ENCODE measurements around the gene GYPE.
"Not testable (repeated sequence)": the region's sequence is repeated elsewhere in the genome, so short reads cannot be mapped to it uniquely, and the experiment has no call there.

Gene GYPE

GRCh38 chr4:143905440-143905839, at the start of gene GYPE:
TSS of gene GYPE (minus strand) at chr4:143905559. CDS start at chr4:143905507, 52 bp downstream.
- DNase-seq, result peak; percentile 93

- DNase-seq, result not testable (repeated sequence)
Observed at GRCh38 chr4:143951458-143951972, 46.2 kb upstream of the GYPE start.

GRCh38 chr4:143950967-143951366, 45.6 kb upstream of the GYPE start:
- not testable (repeated sequence) for DNase-seq

GRCh38 chr4:143950185-143950584, 44.8 kb upstream of the GYPE start:
- DNase-seq, result not testable (repeated sequence)

GRCh38 chr4:143947493-143947892, 42.1 kb upstream of the GYPE start:
- DNase-seq, result peak; percentile 26

GRCh38 chr4:143940708-143941107, 35.3 kb upstream of the GYPE start:
- DNase-seq, result not testable (repeated sequence)

- no peak for DNase-seq
Observed at GRCh38 chr4:143939528-143939927, 34.2 kb upstream of the GYPE start.

- DNase-seq, result not testable (repeated sequence)
Observed at GRCh38 chr4:143938890-143939289, 33.5 kb upstream of the GYPE start.

- DNase-seq, result no peak
Observed at GRCh38 chr4:143921181-143921580, 15.8 kb upstream of the GYPE start.

GRCh38 chr4:143916485-143916884, 11.1 kb upstream of the GYPE start:
- DNase-seq, result not testable (repeated sequence)

GRCh38 chr4:143912478-143912877, 7.1 kb upstream of the GYPE start:
- peak; percentile 27 for DNase-seq

GRCh38 chr4:143911528-143912417, 6.4 kb upstream of the GYPE start:
- peak; percentile 43 for DNase-seq

- DNase-seq, result peak; percentile 18
Observed at GRCh38 chr4:143910906-143911305, 5.5 kb upstream of the GYPE start.

GRCh38 chr4:143907811-143908210, 2.5 kb upstream of the GYPE start:
- DNase-seq, result peak; percentile 75

- peak; percentile 54 for DNase-seq
Observed at GRCh38 chr4:143904431-143904830, 928 bp downstream of the GYPE start.

- not testable (repeated sequence) for DNase-seq
Observed at GRCh38 chr4:143890323-143890722, 15.0 kb downstream of the GYPE start.

- DNase-seq, result not testable (repeated sequence)
Observed at GRCh38 chr4:143888189-143888588, 17.2 kb downstream of the GYPE start.

GRCh38 chr4:143884965-143885364, 20.4 kb downstream of the GYPE start:
- DNase-seq, result peak; percentile 73

GRCh38 chr4:143883529-143883928, 21.8 kb downstream of the GYPE start:
- DNase-seq, result no peak

GRCh38 chr4:143882892-143883291, 22.5 kb downstream of the GYPE start:
- DNase-seq, result no peak

GRCh38 chr4:143879561-143879960, 25.8 kb downstream of the GYPE start:
- peak; percentile 82 for DNase-seq

- DNase-seq, result not testable (repeated sequence)
Observed at GRCh38 chr4:143875357-143875756, 30.0 kb downstream of the GYPE start.

- DNase-seq, result peak; percentile 75
Observed at GRCh38 chr4:143870523-143871268, 34.7 kb downstream of the GYPE start.

- DNase-seq, result not testable (repeated sequence)
Observed at GRCh38 chr4:143869925-143870324, 35.4 kb downstream of the GYPE start.
